Measurements from ENCODE around the gene SNX13. TPM values are rescaled to one million over a fixed set of nuclear protein-coding genes. Genes with fewer than 3 reads are reported as not detected.

Gene SNX13
- total and polyA plus RNA-seq, 2 of the 4 experiments (the other 2 are of a cell fraction): 9.0 to 24.9 TPM

GRCh38 chr7:17940302-17940883, at the start of gene SNX13 (continued):
- TF ChIP-seq CTCF (conservative IDR thresholded peaks at IDR 0.05; ENCODE audit: low read depth, low read length) (peak; percentile 37), ELK1 (IDR thresholded peaks at IDR 0.05; ENCODE audit: borderline replicate concordance, low read depth, low read length) (no peak), RFX5 (IDR thresholded peaks at IDR 0.05; ENCODE audit: low read depth, low read length) (no peak), BHLHE40 (IDR thresholded peaks at IDR 0.05; ENCODE audit: low read depth, low read length) (peak; percentile 96), MAFK (IDR thresholded peaks at IDR 0.05; ENCODE audit: low read depth, low read length) (no peak), NFE2L2 (IDR thresholded peaks at IDR 0.05; ENCODE audit: low read depth, low read length) (no peak)
